Heart right ventricle (tissue), 16 donors: ENCODE results near the gene LRRC74A. TPM values are rescaled to one million over a fixed set of nuclear protein-coding genes. Genes with fewer than 3 reads are reported as not detected.

Experiments
- ATAC-seq, 8 donors: fragments of 200-7000 bp; cut with Tn5 transposase; one replicate each; pipeline ENCODE4 v1.9.1; 2020; ENCODE audit warnings: mild to moderate bottlenecking in 8 of 8, moderate library complexity in 8 of 8, moderate number of reproducible peaks in 1 of 8
- DNase-seq, 2 donors: peaks; one replicate each; pipeline ENCODE4 v3.0.0-alpha.2; 2020
- H3K27ac ChIP-seq, 10 donors: fragments of 200-600 bp; sonication (generic) in 2 of 10; one replicate each; pipeline versions ENCODE4 v1.5.0 to v1.8.0; 2020 to 2022; ENCODE audit warnings: mild to moderate bottlenecking in 3 of 10
- H3K27me3 ChIP-seq, 7 donors: fragments of 200-600 bp; one replicate each; pipeline ENCODE4 v1.8.0; 2021 to 2022; ENCODE audit warnings: mild to moderate bottlenecking in 2 of 7
- H3K36me3 ChIP-seq, 9 donors: fragments of 200-600 bp; sonication (generic) in 1 of 9; one replicate each; pipeline versions ENCODE4 v1.5.0 to v1.8.0; 2020 to 2022; ENCODE audit warnings: mild to moderate bottlenecking in 2 of 9
- H3K4me1 ChIP-seq, 9 donors: fragments of 200-600 bp; sonication (generic) in 1 of 9; one replicate each; pipeline versions ENCODE4 v1.5.0 to v1.8.0; 2020 to 2022; ENCODE audit warnings: mild to moderate bottlenecking in 4 of 9
- H3K4me3 ChIP-seq, 10 donors: fragments of 200-600 bp; sonication (generic) in 2 of 10; one replicate each; pipeline versions ENCODE4 v1.5.0 to v1.8.0; 2020 to 2022; ENCODE audit warnings: mild to moderate bottlenecking in 7 of 10, moderate library complexity in 2 of 10
- H3K9me3 ChIP-seq, 11 donors: fragments of 200-600 bp in 10 of 11; sonication (generic) in 2 of 11; one replicate each; pipeline versions ENCODE4 v1.5.0 to v1.8.0; 2013 to 2022; ENCODE audit warnings: mild to moderate bottlenecking in 2 of 11, control low read depth in 1 of 11, moderate library complexity in 1 of 11
- WGBS, 2 donors: extraction: QIAGEN DNeasy Blood & Tissue Kit; methylation state at CpG; one replicate each; pipeline ENCODE4 v1.1.7; 2013; ENCODE audit warnings: inconsistent platforms in 1 of 2; 5-methylcytosine and 5-hydroxymethylcytosine counted together
- intact Hi-C, 10 donors: fragments of 100-400 bp; cut with DNase I; formaldehyde crosslinking; loops; one replicate each; pipeline versions ENCODE4 v1.11.1 to v1.14.2; 2022
- polyA plus RNA-seq, 2 donors: library from polyadenylated mRNA; stranded (reverse); fragments of 200-250 nt; gene quantifications; one replicate each; pipeline ENCODE4 v1.2.3, GENCODE V29; 2013
- total RNA-seq, 10 donors: library from RNA; stranded (reverse); fragmentation: NEBNext Ultra II Directional in 3 of 10; extraction: Animal tissue kit (Norgen Biotek cat#: 25700) in 3 of 10; gene quantifications; one replicate each; pipeline versions ENCODE4 v1.2.1 to v1.2.4, GENCODE V29; 2021 to 2023
- TF ChIP-seq, protein P1 (sequence below), 9 donors: fragments of 200-600 bp; sonication (generic) in 2 of 9; IDR thresholded peaks; one replicate each; pipeline versions ENCODE4 v1.5.0 to v1.8.0; 2021 to 2022; ENCODE audit warnings: antibody characterized with exemption in 9 of 9, mild to moderate bottlenecking in 5 of 9, moderate library complexity in 1 of 9
- donor health status: Arrhythmogenic right ventricular cardiomyopathy.
- donor health status: ischemic (EF 13 %, LVEDD 7.1; RV severe dilation, severe dysfunction).
- donor health status: healthy with polysubstance abuse.
- donor health status: DM: no; HTN: yes; CAD: no.
- donor health status: DM: no; HTN: no; CAD: no.
- donor health status: ischemic (EF 25% LVEDD 6.9; RV normal size, moderate dysfunction).
- donor health status: ischemic (EF 25% LVEDD 5.7; RV mildly dilated, moderate dysfunction).
- donor health status: healthy.
- donor health status: DM: yes; HTN: yes; CAD: no.
- donor health status: Ischemic cardiomyopathy.
- donor health status: ischemic (EF 35%, LVEDD 5.7; RV mildly dilated, moderate dysfunction).
- donor health status: nonischemic (EF 11% LVEDD 7.7; RV severe dilation, severe dysfunction).
- donor health status: DM: yes; HTN: yes; CAD: no.
- donor health status: PGD.
- donor health status: ischemic (EF 29% LVEDD 5.4; RV normal size, mild dysfunction).
- donor health status: nonischemic (EF 23%, LVEDD 6.1; RV moderate dilation, normal function).

The LRRC74A gene
- total and polyA plus RNA-seq, 12 donors = not detected

DNA sequence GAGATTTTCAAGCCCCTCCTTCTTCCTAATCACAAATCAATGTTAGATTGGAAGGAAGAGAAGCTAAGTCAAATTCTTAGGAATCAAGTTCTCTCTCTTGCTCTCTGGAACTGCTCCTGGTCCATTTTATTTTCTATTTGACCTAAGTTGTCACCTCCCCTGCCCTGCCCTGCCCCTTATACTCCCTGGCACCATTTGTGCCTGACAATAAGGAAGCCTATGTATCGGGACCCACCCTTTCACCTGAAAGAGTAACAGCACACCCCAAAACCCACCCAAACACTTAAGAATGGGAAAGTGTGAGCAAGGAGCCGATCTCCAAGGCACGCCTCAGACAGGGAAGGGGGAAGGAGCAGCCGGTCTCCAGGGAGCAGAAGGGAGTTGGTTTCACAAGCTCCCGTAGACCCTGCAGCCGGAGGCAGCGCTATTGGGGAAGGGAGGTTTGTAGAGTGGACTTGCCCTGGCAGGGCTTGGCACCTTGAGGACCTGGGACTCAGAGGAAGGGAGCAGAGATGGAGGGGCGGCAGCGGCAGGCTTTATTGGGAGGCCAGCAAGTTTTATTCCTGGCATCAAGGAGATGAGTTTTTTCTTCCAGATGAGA lies 1.6 kb downstream of the LRRC74A start:
- 53 to 57% methylated on average over 9 of the region's 9 CpGs for WGBS, 2 donors
- ATAC-seq (peak in 7 of 8 donors; percentile 36 to 61 (median 47)), DNase-seq (peak; percentile 51 to 61)
- TF ChIP-seq, protein P1, sequence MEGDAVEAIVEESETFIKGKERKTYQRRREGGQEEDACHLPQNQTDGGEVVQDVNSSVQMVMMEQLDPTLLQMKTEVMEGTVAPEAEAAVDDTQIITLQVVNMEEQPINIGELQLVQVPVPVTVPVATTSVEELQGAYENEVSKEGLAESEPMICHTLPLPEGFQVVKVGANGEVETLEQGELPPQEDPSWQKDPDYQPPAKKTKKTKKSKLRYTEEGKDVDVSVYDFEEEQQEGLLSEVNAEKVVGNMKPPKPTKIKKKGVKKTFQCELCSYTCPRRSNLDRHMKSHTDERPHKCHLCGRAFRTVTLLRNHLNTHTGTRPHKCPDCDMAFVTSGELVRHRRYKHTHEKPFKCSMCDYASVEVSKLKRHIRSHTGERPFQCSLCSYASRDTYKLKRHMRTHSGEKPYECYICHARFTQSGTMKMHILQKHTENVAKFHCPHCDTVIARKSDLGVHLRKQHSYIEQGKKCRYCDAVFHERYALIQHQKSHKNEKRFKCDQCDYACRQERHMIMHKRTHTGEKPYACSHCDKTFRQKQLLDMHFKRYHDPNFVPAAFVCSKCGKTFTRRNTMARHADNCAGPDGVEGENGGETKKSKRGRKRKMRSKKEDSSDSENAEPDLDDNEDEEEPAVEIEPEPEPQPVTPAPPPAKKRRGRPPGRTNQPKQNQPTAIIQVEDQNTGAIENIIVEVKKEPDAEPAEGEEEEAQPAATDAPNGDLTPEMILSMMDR (IDR thresholded peaks at IDR 0.05) = no peak
- Histone ChIP-seq H3K27ac (peak overlapping the region; percentile 2 to 85 (median 80)), H3K27me3 (no peaks in the 10 kb centered on the region), H3K9me3 (peaks cover 0 to 7% (median 0%) of the 10 kb centered on the region in 11 donors), H3K36me3 (no peaks in the 10 kb centered on the region), H3K4me1 (peaks cover 0 to 48% (median 22%) of the 10 kb centered on the region in 9 donors), H3K4me3 (peak overlapping the region in 9 of 10 donors; percentile 7 to 50 (median 34))
- intact Hi-C loops = loop anchor here in 1 of 10 donors (1.0 kb wide), 1 partner anchor 23 kb away; no protein-coding TSS in a partner anchor

DNA sequence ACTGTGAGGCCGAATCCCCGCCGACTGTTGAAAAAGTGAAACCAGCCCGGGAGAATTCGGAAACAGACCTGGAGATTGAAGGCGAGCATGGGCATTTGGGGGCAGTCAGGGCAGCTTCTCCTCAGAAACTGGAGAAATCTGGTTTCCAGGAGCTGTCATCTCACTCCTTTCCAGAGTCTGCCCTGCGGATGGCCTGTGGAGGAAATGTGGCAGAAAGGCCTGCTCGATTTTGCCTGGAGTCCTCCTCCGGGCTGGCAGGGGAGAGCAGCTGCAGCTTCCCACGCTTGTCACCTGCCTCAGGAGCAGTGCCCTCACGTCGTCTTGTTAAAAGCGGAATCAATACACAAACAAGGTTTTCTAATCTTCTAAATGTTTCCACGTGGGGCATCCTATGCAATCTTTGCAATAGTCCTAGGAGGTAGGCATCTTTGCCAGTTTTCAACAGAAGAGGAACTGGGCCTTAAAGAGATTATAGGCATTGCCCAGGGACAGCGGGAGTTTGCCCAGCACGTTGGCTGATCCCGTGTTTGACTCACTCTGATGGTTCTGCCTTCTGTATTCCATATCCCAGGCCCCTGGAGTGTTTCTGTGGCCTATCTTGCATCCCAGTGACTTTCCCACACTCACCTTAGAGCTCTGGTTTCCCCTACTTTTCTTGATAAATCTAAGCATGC lies 2.3 kb downstream of the LRRC74A start:
- TF ChIP-seq, protein P1 (IDR thresholded peaks at IDR 0.05) = no peak
- Histone ChIP-seq H3K4me3 (peak overlapping the region in 9 of 10 donors; percentile 7 to 50 (median 34)), H3K27ac (peak overlapping the region; percentile 2 to 85 (median 80)), H3K36me3 (peaks cover 0 to 3% (median 0%) of the 10 kb centered on the region in 9 donors), H3K4me1 (peaks cover 0 to 55% (median 22%) of the 10 kb centered on the region in 9 donors), H3K27me3 (no peaks in the 10 kb centered on the region), H3K9me3 (peaks cover 0 to 7% (median 0%) of the 10 kb centered on the region in 11 donors)
- ATAC-seq (peak in 2 of 8 donors; percentile 2 to 3), DNase-seq (no peak)
- intact Hi-C loops = no loop called here
- WGBS, 2 donors = 65 to 67% methylated on average over 17 of the region's 17 CpGs

DNA sequence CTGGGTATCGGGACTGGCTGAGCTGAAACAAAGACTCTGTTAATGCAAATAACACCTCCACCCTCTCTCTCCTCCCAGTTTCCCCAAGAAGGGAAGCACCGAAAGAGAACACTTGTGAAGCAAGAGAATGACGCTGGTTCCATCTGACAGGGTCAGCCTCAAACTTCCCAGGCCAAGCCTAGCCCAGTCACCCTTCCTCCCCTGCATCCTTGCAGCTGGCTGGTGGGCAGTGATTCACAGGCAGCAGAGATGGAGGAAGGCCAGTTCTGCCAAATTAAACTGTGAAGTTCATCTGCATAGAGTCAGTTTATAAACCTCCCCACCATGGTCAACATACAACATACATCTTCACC lies 2.8 kb downstream of the LRRC74A start:
- peak overlapping the region; percentile 18 to 85 (median 80) for H3K27ac ChIP-seq
- H3K36me3 ChIP-seq = peaks cover 0 to 8% (median 0%) of the 10 kb centered on the region in 9 donors
- peak; percentile 21 to 86 (median 75) for ATAC-seq
- H3K27me3 ChIP-seq = no peaks in the 10 kb centered on the region
- peak overlapping the region in 2 of 10 donors; percentile 15 to 50 for H3K4me3 ChIP-seq
- peaks cover 0 to 7% (median 0%) of the 10 kb centered on the region in 11 donors for H3K9me3 ChIP-seq
- 56 to 61% methylated on average over 3 of the region's 3 CpGs for WGBS, 2 donors
- peak; percentile 33 to 55 for DNase-seq
- intact Hi-C loops = no loop called here
- H3K4me1 ChIP-seq = peaks cover 0 to 55% (median 22%) of the 10 kb centered on the region in 9 donors
- TF ChIP-seq, protein P1 (IDR thresholded peaks at IDR 0.05) = no peak

DNA sequence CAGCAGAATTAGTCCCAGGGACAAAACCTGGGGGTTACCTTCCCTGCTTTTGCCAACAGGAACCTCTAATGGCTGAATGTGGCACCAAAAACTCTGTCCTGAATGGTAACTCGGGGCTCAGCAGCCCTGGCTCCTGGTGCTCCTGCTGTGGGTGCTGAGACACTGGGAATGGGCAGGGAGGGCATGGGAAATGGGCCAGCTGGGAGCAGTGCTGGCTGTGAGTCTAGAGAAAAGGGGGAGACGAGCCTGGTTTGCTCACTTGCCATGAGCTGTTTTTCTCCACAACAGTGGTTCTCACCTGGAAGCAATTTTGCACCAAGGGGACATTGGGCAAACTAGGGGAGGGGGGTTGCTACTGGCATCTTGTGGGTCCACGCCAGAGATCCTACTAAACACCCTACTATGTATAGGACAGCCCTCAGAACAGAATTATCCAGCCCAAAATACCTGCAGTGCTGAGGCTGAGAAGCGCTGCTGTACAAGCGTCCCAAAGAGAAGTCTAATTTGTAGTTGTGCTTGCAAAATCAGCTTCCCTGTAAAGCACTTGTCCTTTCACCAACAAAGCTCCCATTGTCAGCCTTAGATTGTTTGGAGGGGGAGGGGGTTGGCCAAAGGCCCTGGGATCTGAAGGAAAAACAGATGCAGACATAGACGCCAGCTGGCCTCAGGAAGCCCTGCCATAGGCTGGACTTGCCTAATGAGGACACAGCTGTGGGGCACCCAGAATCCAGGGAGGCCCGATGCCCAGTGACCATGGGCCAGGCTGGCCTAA lies 3.6 kb downstream of the LRRC74A start:
- Histone ChIP-seq H3K27me3 (no peaks in the 10 kb centered on the region), H3K9me3 (peaks cover 0 to 7% (median 0%) of the 10 kb centered on the region in 11 donors), H3K4me1 (peaks cover 0 to 55% (median 22%) of the 10 kb centered on the region in 9 donors), H3K27ac (peak overlapping the region; percentile 18 to 85 (median 80)), H3K4me3 (no peak overlapping the region), H3K36me3 (peaks cover 0 to 17% (median 0%) of the 10 kb centered on the region in 9 donors)
- peak; percentile 61 to 80 (median 70) for ATAC-seq
- peak; percentile 67 to 77 for DNase-seq
- WGBS, 2 donors = 62 to 64% methylated on average over 7 of the region's 7 CpGs
- TF ChIP-seq, protein P1 (IDR thresholded peaks at IDR 0.05) = no peak
- intact Hi-C loops = no loop called here
